ENCODE data around the gene VPS8. TPM values are rescaled to one million over a fixed set of nuclear protein-coding genes. Genes with fewer than 3 reads are reported as not detected.

VPS8 gene
- total RNA-seq, 1 experiment from 2014 or later = 37.6 TPM

GRCh38 chr3:185030399-185030798 is 218.4 kb downstream of the VPS8 start:
- no peak overlapping the region for H3K4me2 ChIP-seq (ENCODE audit: low read length)

More at GRCh38 chr3:185030399-185030798, 218.4 kb downstream of the VPS8 start:
- H3K9me3 ChIP-seq (ENCODE audit: control insufficient read depth in 1 of 2, insufficient read depth in 1 of 2, low read depth in 1 of 2, low read length in 2 of 2) = no peaks in the 10 kb centered on the region
- ChIA-PET CTCF (no interaction called here), POLR2A (no interaction called here), RAD21 (ENCODE audit: low non-redundant PET in 1 of 2, low total read pairs in 2 of 2, uncharacterized antibody in 2 of 2, unreplicated experiment in 2 of 2) (no interaction called here)
- H3K36me3 ChIP-seq (ENCODE audit: control insufficient read depth in 1 of 2, insufficient read depth in 2 of 2, low read length in 2 of 2) = no peaks in the 10 kb centered on the region
- no peak for DNase-seq (ENCODE audit: low read depth, low spot score)
- H3K9ac ChIP-seq (ENCODE audit: low read length) = no peak overlapping the region
- H2AFZ ChIP-seq (ENCODE audit: low read depth, low read length, poor library complexity, severe bottlenecking) = no peak overlapping the region
- H3K27me3 ChIP-seq (ENCODE audit: insufficient read depth, low read length) = no peaks in the 10 kb centered on the region
- H3K27ac ChIP-seq (ENCODE audit: low read depth, low read length) = no peak overlapping the region
- ATAC-seq = no peak
- H3K4me3 ChIP-seq (replicated peaks in 1 of 2; ENCODE audit: low read depth in 1 of 2, low read length in 2 of 2) = no peak overlapping the region
- intact Hi-C loops (cut with micrococcal nuclease) = no loop called here
- no peak for TF ChIP-seq POLR2AphosphoS5 (IDR thresholded peaks at IDR 0.05; ENCODE audit: low read depth, low read length)
- no peak for TF ChIP-seq EZH2 (IDR thresholded peaks at IDR 0.05)
- TF ChIP-seq POLR2A (IDR thresholded peaks at IDR 0.05; ENCODE audit: borderline replicate concordance, extremely low read depth, insufficient read depth, insufficient read length) = no peak
- no peak for TF ChIP-seq FOSL1 (IDR thresholded peaks at IDR 0.05; ENCODE audit: low read depth)
- no peak for TF ChIP-seq EZH2phosphoT487 (IDR thresholded peaks at IDR 0.05; ENCODE audit: borderline replicate concordance)
- TF ChIP-seq MAX (IDR thresholded peaks at IDR 0.05) = no peak
- TF ChIP-seq SRF (IDR thresholded peaks at IDR 0.05; ENCODE audit: low read depth) = no peak
- TF ChIP-seq SIN3A (IDR thresholded peaks at IDR 0.05; ENCODE audit: low read depth) = no peak
- TF ChIP-seq ELF1 (IDR thresholded peaks at IDR 0.05; ENCODE audit: borderline replicate concordance, low read depth) = no peak
- TF ChIP-seq YY1 (IDR thresholded peaks at IDR 0.05; ENCODE audit: extremely low read depth, insufficient replicate concordance, low read depth, low read length) = no peak
- TF ChIP-seq CBX3 (IDR thresholded peaks at IDR 0.05; ENCODE audit: low read depth) = no peak
- no peak for TF ChIP-seq TCF7L2 (IDR thresholded peaks at IDR 0.05; ENCODE audit: borderline replicate concordance, extremely low read depth, insufficient read depth, insufficient read length)
- TF ChIP-seq ATF3 (IDR thresholded peaks at IDR 0.05) = no peak
- TF ChIP-seq CTCF (IDR thresholded peaks at IDR 0.05 in 2 of 3, conservative IDR thresholded peaks at IDR 0.05 in 1 of 3; ENCODE audit: borderline replicate concordance in 1 of 3, insufficient read depth in 1 of 3, low read depth in 2 of 3, low read length in 2 of 3) = no peak
- TF ChIP-seq REST (IDR thresholded peaks at IDR 0.05; ENCODE audit: low read depth) = no peak
- TF ChIP-seq JUND (IDR thresholded peaks at IDR 0.05) = no peak
- TF ChIP-seq EGR1 (IDR thresholded peaks at IDR 0.05; ENCODE audit: low read depth) = no peak
- TF ChIP-seq SP1 (IDR thresholded peaks at IDR 0.05; ENCODE audit: low read depth) = no peak
- no peaks in the 10 kb centered on the region for H3K79me2 ChIP-seq (ENCODE audit: insufficient read depth, low read length)
- H4K20me1 ChIP-seq (ENCODE audit: insufficient read depth) = no peaks in the 10 kb centered on the region
- no peaks in the 10 kb centered on the region for H3K4me1 ChIP-seq (ENCODE audit: control insufficient read depth in 1 of 2, insufficient read depth in 2 of 2, low read length in 2 of 2)
- H3K9me2 ChIP-seq (ENCODE audit: insufficient read depth) = no peaks in the 10 kb centered on the region
- no TSS peak for BruUV-seq (replicated peaks)

Data from HCT116 (cell line).